ENCODE data around the gene KIFC1. TPM values are rescaled to one million over a fixed set of nuclear protein-coding genes. Genes with fewer than 3 reads are reported as not detected.

Gene KIFC1
- total and polyA plus RNA-seq, 7 donors = 0.15 to 1.0 (median 0.22) TPM; not detected in 1

GRCh38 chr6:33434961-33435360 lies 43.3 kb downstream of the KIFC1 start:
- Histone ChIP-seq H3K9me3 (no peaks in the 10 kb centered on the region), H3K4me1 (peaks cover 3% of the 10 kb centered on the region), H3K27me3 (ENCODE audit: insufficient read depth in 3 of 3, low read length in 2 of 3) (no peaks in the 10 kb centered on the region), H3K4me3 (no peak overlapping the region), H3K36me3 (ENCODE audit: insufficient read depth in 1 of 2, low read depth in 1 of 2) (peaks cover 0 to 29% of the 10 kb centered on the region in 2 donors), H3K27ac (no peak overlapping the region)
- ATAC-seq (no peak), DNase-seq (no peak)
- intact Hi-C loops (cut with DNase I) = no loop called here
- TF ChIP-seq CTCF (IDR thresholded peaks at IDR 0.05) = no peak
- WGBS, 3 donors = 90 to 97% (median 92%) methylated on average over 3 to 4 of the region's 4 CpGs

GRCh38 chr6:33437666-33438065 lies 46.0 kb downstream of the KIFC1 start:
- 90 to 96% (median 94%) methylated on average over 17 to 18 of the region's 18 CpGs for WGBS, 3 donors
- H3K36me3 ChIP-seq (ENCODE audit: insufficient read depth in 1 of 2, low read depth in 1 of 2) = peaks cover 0 to 29% of the 10 kb centered on the region in 2 donors
- H3K4me3 ChIP-seq = no peak overlapping the region
- no peak for TF ChIP-seq CTCF (IDR thresholded peaks at IDR 0.05)
- H3K27ac ChIP-seq = no peak overlapping the region
- DNase-seq (no peak), ATAC-seq (no peak)
- intact Hi-C loops (cut with DNase I) = no loop called here
- peaks cover 3% of the 10 kb centered on the region for H3K4me1 ChIP-seq
- H3K27me3 ChIP-seq (ENCODE audit: insufficient read depth in 3 of 3, low read length in 2 of 3) = no peaks in the 10 kb centered on the region
- H3K9me3 ChIP-seq = no peaks in the 10 kb centered on the region

GRCh38 chr6:33438978-33439594 lies 47.5 kb downstream of the KIFC1 start:
- no peak overlapping the region for H3K4me3 ChIP-seq
- ATAC-seq (no peak), DNase-seq (no peak)
- 94 to 98% (median 97%) methylated on average over 3 of the region's 3 CpGs for WGBS, 3 donors
- H3K4me1 ChIP-seq = peaks cover under 1% of the 10 kb centered on the region
- H3K27ac ChIP-seq = no peak overlapping the region
- no peaks in the 10 kb centered on the region for H3K27me3 ChIP-seq (ENCODE audit: insufficient read depth in 3 of 3, low read length in 2 of 3)
- H3K36me3 ChIP-seq (ENCODE audit: insufficient read depth in 1 of 2, low read depth in 1 of 2) = peaks cover 0 to 35% of the 10 kb centered on the region in 2 donors
- no peaks in the 10 kb centered on the region for H3K9me3 ChIP-seq
- intact Hi-C loops (cut with DNase I) = no loop called here
- no peak for TF ChIP-seq CTCF (IDR thresholded peaks at IDR 0.05)

- intact Hi-C loops (cut with DNase I) = no loop called here
- H3K27me3 ChIP-seq (ENCODE audit: insufficient read depth in 3 of 3, low read length in 2 of 3) = no peaks in the 10 kb centered on the region
- DNase-seq (no peak), ATAC-seq (no peak)
- H3K27ac ChIP-seq = no peak overlapping the region
- TF ChIP-seq CTCF (IDR thresholded peaks at IDR 0.05) = no peak
- H3K9me3 ChIP-seq = no peaks in the 10 kb centered on the region
- peaks cover 0 to 35% of the 10 kb centered on the region in 2 donors for H3K36me3 ChIP-seq (ENCODE audit: insufficient read depth in 1 of 2, low read depth in 1 of 2)
- no peak overlapping the region for H3K4me3 ChIP-seq
- no peaks in the 10 kb centered on the region for H3K4me1 ChIP-seq
- 69 to 71% (median 71%) methylated on average over 8 to 9 of the region's 9 CpGs for WGBS, 3 donors
Observed at GRCh38 chr6:33439956-33440648, 48.5 kb downstream of the KIFC1 start.

Measured in psoas muscle (tissue), 8 donors.